DOHH2 (cell line): ENCODE data around the gene TNNT2.

ENCODE experiments used
- EZH2phosphoT487 ChIP-seq: fragments of 200-600 bp; sonication (generic); IDR thresholded peaks from 2 replicates; pipeline ENCODE4 v1.6.1; 2017; ENCODE audit warnings: borderline replicate concordance, mild to moderate bottlenecking, antibody characterized with exemption, low read length, moderate library complexity, mixed read lengths
- TF ChIP-seq, protein P1 (sequence below): fragments of 200-600 bp; sonication (generic); IDR thresholded peaks from one replicate; pipeline ENCODE4 v1.5.1; 2014; ENCODE audit warnings: antibody characterized with exemption, mild to moderate bottlenecking, low read depth, low read length; ENCODE audit not compliant: poor library complexity, severe bottlenecking

DNA sequence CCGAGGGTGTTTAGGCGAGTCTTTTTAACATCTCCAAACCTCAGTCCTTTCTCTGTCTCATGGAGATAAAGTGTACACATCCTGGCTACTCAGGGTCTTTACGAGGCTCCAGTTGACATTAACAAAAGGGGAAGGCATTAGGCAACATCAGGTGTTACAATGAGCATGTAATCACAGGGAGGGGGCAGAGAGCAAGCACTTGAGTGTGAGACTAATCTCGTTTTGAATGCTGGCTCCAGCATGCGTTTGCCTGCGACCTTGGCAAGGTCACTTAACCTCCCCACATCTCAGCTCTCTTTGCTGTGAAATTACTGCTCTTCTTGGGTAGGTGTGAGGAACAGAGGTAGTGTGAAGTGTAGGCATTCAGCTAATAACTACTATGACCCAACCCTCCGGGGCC, 3.1 kb downstream of the TNNT2 start:
- TF ChIP-seq, protein P1, sequence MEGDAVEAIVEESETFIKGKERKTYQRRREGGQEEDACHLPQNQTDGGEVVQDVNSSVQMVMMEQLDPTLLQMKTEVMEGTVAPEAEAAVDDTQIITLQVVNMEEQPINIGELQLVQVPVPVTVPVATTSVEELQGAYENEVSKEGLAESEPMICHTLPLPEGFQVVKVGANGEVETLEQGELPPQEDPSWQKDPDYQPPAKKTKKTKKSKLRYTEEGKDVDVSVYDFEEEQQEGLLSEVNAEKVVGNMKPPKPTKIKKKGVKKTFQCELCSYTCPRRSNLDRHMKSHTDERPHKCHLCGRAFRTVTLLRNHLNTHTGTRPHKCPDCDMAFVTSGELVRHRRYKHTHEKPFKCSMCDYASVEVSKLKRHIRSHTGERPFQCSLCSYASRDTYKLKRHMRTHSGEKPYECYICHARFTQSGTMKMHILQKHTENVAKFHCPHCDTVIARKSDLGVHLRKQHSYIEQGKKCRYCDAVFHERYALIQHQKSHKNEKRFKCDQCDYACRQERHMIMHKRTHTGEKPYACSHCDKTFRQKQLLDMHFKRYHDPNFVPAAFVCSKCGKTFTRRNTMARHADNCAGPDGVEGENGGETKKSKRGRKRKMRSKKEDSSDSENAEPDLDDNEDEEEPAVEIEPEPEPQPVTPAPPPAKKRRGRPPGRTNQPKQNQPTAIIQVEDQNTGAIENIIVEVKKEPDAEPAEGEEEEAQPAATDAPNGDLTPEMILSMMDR: no peak
- no peak for TF ChIP-seq EZH2phosphoT487
